Activated naive CD4-positive, alpha-beta T cell (primary cell): Measurements from ENCODE around the gene DIPK1B.
A peak's percentile ranks its signal among the peaks of the same experiment; 100 is the strongest.

Experiments
- DNase-seq, 4 experiments: peaks; one replicate each; lab custom pipeline; 2025; lab: John Stamatoyannopoulos, UW

Gene DIPK1B

DNA sequence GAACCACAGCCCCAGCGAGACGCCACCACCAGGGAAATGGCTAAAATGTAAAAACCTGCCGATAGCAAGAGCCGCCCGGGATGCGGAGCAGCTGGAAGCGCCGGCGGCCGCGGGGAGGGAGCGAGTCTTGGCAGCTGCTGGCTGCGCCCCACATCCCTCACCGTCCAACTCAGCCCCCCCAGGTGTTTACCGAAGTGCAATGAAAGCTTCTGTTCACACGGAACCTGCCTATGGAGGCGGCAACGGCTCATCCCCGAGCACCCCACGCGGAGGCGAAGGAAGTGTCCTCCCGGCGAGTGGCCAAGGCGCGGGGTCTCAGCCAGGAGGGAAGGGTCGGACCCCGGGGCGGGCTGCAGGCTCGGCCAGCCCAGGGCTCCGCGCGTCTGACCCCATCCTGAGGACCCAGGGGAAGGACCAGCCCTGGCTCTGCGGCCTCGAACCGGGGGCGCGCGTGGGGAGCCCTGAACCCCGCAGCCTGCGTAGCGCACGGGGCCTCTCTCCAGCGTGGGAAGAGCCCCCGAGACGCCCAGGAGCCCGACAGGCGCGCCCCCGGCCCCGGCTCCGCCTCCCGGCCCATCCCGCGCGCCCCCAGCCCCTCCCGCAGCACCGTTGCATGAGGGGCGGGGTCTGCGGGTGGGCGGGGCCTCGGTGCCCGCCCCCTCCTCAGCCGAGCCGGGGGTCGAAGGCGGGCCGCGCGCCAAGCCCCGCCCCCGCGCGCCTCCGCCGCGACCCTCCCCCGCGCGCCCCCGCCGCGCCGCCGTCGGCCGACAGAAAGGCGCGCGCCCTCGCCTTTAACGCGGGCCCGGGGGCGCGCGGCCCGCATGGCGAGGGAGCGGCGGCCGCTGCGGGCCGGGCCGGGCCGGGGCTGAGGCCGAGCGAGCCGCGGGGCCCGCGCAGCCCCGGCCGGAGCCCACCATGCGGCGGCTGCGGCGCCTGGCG lies at the start of gene DIPK1B:
Gene DIPK1B, plus strand, starts transcription at position 822 of the 939 bp plus-strand sequence. Its CDS starts 94 bp downstream, at position 916.
- DNase-seq: no peak

DNA sequence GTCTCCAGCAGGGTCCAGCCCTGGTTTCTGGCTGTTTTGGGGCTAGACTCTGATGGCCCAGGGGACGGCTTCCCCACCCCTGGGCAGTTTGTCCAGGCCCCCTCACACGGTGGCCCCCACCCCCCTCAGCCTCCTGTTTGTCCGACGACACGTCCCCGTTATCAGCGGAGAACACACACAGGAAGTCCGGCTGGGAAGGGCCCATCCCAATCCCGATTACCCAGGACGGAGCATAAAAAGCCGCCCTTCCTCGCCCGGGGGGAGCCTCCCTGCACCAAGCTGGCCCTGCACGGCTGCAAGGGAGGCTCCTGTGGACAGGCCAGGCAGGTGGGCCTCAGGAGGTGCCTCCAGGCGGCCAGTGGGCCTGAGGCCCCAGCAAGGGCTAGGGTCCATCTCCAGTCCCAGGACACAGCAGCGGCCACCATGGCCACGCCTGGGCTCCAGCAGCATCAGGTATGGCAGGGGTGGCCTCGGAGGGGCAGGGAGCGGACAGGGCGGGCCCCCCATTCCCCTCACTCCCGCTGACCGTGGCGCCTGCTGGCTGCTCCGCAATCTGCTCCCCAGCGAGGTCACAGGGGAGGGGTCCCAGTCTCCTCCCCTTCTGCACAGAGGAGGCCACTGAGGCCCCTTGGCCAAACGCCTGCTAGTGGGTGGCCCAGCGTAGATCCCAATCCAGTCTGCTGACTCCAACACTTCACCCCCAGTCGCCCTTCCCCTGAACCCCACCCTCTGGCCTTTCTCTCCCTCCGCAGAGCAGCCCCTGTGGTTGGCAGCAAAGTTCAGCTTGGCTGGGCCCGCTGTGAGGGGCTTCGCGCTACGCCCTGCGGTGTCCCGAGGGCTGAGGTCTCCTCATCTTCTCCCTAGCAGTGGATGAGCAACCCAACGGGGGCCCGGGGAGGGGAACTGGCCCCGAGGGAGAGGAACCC lies 49.5 kb upstream of the DIPK1B start, which contains the start of gene EGFL7:
Gene EGFL7, plus strand, starts transcription at position 261 of the 926 bp plus-strand sequence. CDS start 5,367 bp downstream, outside the sequence.
- DNase-seq: no peak

DNA sequence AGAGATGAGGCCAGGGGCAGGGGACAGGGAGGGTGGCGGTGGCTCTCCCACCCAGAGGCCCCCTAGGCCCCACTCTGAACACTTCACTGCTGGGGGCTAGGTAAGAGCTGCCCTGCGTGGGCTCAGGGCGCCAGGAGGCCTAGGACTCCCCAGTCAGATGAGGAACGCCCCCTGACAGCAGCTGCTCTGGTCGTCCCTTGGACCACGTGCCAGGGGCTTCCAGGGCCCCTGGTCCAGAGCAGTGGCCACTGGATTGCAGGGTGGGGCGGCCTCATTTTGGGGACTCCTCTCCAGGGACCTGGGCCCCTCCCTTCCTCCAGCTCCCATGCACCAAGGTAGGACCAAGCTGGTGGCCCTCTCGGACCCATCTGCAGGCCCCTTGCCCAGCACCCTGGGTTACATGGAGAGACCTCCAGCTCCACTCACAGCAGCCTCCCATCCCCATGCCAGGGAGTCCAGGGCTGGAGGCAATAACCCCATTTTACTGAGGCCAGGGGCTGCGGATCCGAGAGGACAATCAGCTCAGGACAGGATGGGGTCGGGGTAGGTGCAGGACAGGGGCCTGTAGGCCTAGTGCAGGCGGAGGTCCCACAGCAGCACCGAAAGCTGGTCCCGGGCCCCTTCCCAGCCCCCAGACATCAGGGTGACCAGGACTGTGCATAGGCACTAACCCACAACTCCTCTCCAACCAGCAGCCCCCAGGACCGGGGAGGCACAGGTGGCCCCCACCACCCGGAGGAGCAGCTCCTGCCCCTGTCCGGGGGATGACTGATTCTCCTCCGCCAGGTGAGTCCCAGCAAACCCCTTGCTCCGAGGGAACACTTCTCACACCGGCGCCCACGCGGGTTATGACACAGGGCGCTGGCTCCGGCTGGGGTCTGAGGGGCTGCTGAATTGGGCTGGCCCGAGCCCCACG lies 48.1 kb upstream of the DIPK1B start:
- no peak for DNase-seq

DNA sequence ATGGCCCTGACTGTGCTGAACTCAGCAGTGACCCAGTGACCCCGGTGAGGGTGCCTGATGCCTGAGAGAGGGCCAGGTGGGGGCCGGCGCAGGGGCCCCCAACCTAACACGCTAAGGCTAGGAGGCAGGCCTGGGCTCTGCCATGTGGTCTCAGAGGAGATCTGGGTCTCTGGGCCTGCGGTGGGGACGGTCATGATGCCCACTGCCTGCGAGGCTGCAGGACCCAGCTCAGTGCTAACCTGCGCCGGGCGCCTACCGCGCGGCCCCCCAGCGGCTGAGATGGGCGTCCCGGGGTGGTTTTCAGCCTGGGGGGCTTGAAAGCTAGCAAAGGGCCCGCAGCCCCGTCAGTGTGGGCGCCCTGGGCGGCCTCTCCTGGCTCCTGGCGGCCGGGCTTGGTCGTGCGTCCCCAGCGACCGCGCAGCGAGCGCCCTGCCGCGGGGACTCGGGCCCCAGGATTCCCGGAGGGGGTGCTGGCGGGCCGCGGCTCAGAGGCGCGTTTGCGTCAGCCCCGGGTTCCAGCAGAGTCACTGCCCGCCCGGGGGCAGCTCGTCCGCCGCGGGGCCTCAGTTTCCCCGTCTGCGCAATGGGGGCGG lies 47.2 kb upstream of the DIPK1B start:
- no peak for DNase-seq

DNA sequence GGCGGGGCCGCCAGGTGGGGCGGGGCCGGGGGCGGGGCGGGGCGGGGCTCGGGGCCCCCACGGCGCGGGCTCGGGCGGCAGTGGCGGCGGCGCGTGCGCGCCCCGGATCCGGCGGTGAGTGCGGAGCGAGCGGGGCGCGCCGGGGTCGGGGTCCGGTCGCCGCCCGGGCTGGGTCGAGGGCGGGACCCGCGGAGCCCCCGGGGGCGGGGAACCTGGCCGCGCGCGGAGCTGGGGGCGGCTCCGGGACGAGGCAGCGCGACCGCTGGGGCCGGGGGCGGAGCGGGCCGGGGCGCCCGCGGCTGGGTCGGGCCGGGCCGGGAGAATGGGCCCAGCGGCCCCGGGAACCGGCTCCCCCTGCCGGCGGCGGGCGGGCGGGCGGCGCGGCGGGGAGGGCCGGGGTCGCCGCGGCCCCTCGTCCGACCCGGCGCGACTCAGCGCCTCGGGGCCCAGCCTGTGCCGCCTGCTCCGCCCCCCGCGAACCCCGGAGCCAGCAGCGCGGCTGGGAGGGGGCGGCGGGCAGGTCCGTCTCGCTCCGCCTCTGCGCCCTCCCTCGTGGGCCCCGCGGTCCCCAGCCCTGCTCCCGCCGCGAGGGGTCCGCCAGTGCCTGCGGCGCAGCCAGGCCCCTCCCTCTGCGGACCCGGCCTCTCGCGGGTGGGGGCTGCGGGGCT lies 46.5 kb upstream of the DIPK1B start:
- DNase-seq: no peak

DNA sequence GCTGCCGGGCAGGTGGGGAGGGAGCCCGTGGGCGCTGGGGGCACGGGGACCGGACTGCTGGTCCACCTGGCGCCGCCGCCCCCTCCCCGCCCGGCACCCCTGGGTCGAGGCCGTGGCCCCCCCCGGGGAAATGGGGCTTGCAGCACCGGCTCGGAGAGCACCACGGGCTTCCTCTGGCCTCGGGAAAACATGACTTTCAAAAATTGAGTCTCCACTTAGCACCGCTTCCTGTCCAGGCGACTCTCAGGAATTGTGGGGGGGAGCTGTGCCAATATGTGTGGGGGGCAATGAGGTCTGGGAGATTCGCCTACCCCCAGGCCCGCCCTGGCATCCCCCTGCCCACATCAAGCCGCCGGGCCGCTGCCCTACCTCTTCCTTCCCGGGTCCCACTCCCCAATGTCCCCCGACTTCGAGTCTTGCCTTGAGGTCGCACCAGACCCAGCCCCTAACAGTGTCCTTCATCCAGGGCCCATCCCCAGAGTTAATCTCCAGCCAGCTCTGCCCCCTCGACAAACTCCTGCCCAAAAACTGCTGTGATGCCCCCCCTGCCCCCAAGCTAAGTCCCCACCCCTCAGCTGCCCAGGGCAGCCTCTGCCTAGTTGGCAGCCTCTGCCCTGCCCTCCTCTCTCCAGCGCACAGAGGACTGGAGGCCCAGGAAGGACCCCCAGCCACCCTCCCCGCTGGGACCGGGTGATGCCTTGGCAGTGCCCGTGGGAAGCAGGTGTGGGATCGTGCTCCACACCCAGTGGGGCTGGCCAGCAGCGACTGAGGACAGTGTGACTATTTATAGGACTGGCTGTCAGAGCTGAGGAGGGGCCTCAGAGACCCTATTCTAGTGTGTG lies 45.8 kb upstream of the DIPK1B start:
- DNase-seq: no peak

DNA sequence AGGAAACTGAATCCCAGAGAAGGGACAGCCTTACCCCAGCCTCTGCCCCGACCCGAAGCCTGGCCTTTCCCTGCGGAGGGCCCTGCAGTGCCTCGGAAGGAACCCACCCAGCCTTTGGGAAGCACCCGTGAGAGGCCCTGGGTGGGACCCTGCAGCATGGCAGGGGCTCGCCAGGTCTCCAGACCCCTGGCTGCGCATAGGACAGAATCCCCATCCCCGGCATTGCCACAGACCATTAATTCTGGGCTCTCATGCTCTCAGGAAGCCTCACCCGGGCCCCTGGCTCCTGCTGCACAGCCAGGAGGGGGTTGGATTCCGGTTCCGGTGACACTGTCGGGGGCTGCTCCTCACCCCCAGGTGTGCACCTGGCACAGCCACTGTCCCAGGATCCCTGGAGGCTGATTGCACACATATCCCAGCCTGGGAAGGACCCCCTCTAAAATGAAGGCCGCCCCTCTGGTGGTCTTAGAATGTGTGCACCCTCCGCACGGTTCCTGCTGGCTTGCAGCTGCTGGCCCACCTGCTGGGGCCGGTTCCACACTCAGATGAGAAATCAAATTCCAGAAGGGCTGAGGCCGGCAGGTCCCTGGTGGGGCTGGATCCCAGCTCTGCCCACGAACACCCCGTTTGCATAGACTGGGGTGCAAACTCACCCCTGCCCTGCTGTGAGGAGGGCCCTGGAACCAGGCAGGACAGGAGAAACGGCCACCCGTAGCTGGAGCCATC lies 45.0 kb upstream of the DIPK1B start:
- DNase-seq: no peak

DNA sequence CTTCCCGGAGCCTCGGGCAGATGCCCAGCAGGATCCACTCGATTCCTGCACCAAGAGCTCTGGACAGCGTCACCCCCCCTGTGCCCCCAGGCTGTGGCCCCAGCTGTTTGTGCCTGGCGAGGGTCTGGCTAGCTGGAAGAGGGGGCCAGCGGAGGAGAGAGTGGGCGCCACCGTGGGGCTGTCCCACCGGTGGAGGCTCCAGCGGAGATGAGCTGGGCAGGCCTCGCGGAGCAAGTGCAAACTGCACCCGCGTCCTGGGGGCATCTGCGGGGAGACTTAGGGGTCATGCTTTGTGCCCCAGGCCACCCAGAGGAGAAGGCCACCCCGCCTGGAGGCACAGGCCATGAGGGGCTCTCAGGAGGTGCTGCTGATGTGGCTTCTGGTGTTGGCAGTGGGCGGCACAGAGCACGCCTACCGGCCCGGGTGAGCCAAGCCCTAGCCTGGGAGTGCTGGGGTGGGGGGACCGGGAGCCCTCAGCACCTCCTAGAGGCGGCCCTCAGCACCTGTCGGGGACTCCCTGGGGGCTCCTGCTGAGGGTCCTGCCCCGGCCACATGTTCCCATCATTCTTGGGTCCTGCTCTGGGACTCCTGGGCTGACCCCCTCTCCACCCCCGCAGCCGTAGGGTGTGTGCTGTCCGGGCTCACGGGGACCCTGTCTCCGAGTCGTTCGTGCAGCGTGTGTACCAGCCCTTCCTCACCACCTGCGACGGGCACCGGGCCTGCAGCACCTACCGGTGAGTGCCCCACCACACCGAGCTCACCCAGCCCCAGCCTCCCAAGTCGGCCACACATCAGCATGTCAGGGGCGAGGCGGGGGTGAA lies 44.2 kb upstream of the DIPK1B start:
- no peak for DNase-seq

DNA sequence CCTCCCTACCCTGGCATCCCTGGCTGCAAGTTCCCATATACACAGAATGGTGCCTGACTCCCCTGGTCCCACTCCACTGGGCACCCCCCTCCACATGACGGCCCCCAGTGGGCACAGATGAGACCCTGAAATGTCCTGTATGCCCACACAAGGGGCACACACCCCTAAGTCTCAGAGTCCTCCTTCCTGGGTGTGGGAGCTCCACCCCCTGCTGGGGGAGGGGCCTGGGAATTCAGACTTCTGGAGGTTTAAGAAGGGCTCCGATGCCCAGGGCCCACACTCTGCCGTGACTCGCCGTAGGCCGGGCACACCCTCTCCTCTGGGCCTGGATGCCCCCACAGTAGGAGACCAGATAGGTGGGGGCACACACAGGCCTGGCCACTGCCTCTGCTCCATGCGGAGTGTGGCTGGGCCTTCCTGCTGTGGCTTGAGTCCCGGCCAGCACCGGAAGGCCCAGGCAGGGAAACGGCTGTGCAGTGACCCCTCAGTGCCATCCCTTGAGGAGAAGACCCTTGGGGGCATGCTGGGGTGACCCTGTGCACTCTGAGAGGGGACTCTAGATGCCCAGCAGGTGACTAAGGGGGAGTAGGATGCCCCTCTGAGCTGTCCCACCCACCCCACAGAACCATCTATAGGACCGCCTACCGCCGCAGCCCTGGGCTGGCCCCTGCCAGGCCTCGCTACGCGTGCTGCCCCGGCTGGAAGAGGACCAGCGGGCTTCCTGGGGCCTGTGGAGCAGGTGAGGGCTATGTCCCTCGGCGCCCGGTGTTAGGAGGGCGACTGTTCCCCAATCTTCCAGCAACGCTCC lies 43.2 kb upstream of the DIPK1B start:
- DNase-seq: no peak

DNA sequence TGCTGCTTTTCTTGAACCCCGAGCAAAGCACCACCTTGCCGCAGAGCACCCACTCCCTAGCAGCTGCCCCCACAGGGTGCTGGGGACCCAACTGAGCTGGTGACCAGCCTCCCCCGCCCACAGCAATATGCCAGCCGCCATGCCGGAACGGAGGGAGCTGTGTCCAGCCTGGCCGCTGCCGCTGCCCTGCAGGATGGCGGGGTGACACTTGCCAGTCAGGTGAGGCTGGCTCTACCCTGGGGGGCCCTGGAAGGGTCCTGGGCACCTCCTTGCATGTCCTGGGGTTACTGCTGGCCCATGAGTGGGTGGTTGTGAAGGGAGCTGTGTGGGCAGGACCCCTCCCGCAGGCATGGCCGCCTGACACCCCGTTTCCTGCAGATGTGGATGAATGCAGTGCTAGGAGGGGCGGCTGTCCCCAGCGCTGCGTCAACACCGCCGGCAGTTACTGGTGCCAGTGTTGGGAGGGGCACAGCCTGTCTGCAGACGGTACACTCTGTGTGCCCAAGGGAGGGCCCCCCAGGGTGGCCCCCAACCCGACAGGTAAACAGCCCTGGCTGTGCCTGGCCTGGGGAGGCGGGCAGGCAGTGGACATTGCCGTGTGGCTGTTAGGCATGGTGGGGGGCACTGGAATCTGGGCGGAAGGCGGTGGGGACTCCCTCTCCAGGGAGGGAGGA lies 42.4 kb upstream of the DIPK1B start:
- DNase-seq: no peak

DNA sequence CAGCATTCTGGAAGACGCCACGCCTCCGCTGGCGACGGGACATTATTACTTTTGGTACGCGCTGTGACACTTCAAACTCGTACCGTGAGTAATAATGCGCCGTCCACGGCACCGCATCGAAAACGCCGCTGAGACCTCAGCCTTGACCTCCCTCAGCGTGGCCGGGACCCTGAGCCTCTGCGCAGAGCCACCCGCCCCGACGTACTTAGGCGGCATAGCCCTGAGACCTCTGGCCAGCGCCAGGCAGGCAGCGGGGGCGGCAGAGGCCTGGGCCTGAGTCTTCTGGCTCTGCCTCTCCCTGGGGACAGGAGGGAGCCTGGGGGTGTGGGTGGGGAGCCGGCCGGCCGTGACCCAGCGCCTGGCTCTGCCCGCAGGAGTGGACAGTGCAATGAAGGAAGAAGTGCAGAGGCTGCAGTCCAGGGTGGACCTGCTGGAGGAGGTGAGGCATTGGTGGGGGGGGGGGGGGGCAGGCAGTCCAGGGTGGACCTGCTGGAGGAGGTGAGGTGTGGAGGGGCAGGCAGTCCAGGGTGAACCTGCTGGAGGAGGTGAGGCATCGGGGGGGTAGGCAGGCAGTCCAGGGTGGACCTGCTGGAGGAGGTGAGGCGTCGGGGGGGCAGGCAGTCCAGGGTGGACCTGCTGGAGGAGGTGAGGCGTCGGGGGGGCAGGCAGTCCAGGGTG lies 41.7 kb upstream of the DIPK1B start:
- no peak for DNase-seq

DNA sequence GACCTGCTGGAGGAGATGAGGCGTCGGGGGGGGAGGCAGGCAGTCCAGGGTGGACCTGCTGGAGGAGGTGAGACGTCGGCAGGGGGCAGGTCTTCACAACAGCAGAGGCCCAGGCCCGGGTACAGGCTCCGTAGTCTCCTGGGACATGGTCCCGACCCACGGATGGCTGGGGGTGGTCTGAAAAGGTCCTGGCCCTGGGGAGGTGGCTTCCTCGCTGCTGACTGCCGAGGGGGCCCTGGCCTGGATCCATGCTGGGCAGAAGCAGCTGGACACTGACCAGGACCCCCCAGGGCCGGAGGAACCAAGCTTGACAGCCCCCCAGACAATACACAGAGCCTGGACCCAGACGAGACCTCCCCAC lies 41.1 kb upstream of the DIPK1B start:
- DNase-seq: no peak

DNA sequence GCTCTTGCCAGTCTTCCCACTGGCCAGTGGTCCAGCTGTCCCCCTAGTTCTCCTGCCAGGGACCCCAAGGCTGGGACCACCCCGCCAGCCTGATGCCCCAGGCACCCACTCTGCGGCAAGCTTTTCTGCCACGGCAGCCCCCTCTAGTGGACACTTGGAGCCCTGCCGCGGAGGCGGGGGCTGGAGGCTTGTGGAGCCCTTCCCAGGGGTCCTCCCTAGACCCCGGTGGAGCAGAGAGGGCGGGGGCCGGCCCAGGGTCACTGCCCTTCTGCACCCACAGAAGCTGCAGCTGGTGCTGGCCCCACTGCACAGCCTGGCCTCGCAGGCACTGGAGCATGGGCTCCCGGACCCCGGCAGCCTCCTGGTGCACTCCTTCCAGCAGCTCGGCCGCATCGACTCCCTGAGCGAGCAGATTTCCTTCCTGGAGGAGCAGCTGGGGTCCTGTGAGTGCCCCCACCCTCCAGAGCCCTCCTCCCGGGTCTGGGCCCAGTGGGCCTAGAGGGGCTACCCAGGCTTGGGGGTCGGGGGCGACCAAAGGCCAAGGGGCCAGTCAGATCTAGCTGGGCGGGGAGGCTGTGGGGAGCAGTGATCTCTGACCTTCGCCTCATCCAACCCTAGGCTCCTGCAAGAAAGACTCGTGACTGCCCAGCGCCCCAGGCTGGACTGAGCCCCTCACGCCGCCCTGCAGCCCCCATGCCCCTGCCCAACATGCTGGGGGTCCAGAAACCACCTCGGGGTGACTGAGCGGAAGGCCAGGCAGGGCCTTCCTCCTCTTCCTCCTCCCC lies 40.5 kb upstream of the DIPK1B start:
- peak in 1 of 4 experiments; percentile 35 for DNase-seq

DNA sequence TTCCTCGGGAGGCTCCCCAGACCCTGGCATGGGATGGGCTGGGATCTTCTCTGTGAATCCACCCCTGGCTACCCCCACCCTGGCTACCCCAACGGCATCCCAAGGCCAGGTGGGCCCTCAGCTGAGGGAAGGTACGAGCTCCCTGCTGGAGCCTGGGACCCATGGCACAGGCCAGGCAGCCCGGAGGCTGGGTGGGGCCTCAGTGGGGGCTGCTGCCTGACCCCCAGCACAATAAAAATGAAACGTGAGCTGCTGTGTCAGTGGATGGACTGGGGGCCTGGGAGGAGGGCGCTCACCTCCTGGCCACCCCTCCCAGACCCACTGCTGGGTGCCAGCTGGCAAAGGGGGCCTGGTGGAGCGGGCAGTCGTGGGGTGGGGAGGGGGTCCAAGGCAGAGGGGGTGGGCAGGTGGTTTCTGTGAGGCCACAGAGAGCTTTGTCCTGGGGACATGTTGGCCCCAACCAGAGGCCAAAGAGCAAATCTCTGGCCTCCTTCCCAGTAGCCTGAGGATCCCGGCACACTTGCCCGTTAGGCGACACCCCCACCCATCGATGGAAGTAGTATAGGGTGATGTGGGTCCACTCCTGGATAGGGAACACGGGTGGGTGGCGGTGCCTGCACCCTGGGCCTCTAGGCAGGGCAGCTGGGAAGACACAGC lies 39.8 kb upstream of the DIPK1B start:
- no peak for DNase-seq
